ENCODE data around the gene KIAA1217. TPM values are rescaled to one million over a fixed set of nuclear protein-coding genes. Genes with fewer than 3 reads are reported as not detected.

Gene KIAA1217
- total and polyA plus RNA-seq, 2 of the 4 experiments (the other 2 are of a cell fraction), result 3.4 to 4.4 TPM

- Histone ChIP-seq H3K79me1 (ENCODE audit: low read depth in 1 of 2, low read length in 2 of 2) (no peaks in the 10 kb centered on the region), H3K9ac (ENCODE audit: low read depth, low read length) (no peak overlapping the region), H3K9me3 (ENCODE audit: control insufficient read depth, insufficient read depth, low read length) (no peaks in the 10 kb centered on the region), H2AFZ (replicated peaks; ENCODE audit: low read length, poor library complexity) (no peak overlapping the region), H2BK5ac (ENCODE audit: low read depth, low read length, poor library complexity, severe bottlenecking) (no peak overlapping the region), H4K20me1 (ENCODE audit: insufficient read depth, low read length) (no peaks in the 10 kb centered on the region), H2BK15ac (ENCODE audit: low read depth, low read length) (no peak overlapping the region), H4K8ac (ENCODE audit: low read depth in 2 of 2, low read length in 2 of 2) (no peak overlapping the region), H3K23ac (ENCODE audit: low read depth, low read length) (no peak overlapping the region), H3K27ac (ENCODE audit: insufficient read depth, low read length) (no peak overlapping the region), H3K18ac (ENCODE audit: low read depth, low read length) (no peak overlapping the region), H3K36me3 (ENCODE audit: control insufficient read depth, insufficient read depth, low read length) (no peaks in the 10 kb centered on the region), H3K56ac (ENCODE audit: extremely low read depth, insufficient read depth, low read length) (no peak overlapping the region), H2AK9ac (replicated peaks; ENCODE audit: low read depth, low read length, poor library complexity) (no peak overlapping the region), H3K14ac (replicated peaks; ENCODE audit: low read depth, low read length) (no peak overlapping the region), H2AK5ac (ENCODE audit: low read depth, low read length) (no peak overlapping the region), H2BK120ac (ENCODE audit: low read depth, low read length) (no peak overlapping the region), H3K4me3 (ENCODE audit: insufficient read depth, low read depth, low read length) (no peak overlapping the region), H3K27me3 (ENCODE audit: control insufficient read depth, insufficient read depth, low read length) (peaks cover 12% of the 10 kb centered on the region), H3K9me1 (ENCODE audit: insufficient read depth, low read length) (no peaks in the 10 kb centered on the region), H2BK20ac (ENCODE audit: low read depth, low read length) (no peak overlapping the region), H4K5ac (ENCODE audit: low read depth, low read length) (no peak overlapping the region), H4K91ac (ENCODE audit: insufficient read depth, low read depth, low read length) (no peak overlapping the region), H3K4me1 (ENCODE audit: control insufficient read depth, insufficient read depth, low read length) (no peaks in the 10 kb centered on the region), H3K4me2 (ENCODE audit: low read depth, low read length) (no peak overlapping the region), H3K4ac (ENCODE audit: low read depth, low read length) (no peak overlapping the region)
- BruUV-seq (replicated peaks), result no TSS peak
- POLR2A ChIA-PET (ENCODE audit: unreplicated experiment), result no interaction called here
- dilution Hi-C loops (cut with HindIII; ENCODE audit: low sequenced_read_pairs, unreplicated experiment), result no loop called here
- intact Hi-C loops (cut with micrococcal nuclease), result no loop called here
- no peak for DNase-seq
- CTCF ChIA-PET, result no interaction called here
- WGBS, 2 experiments (ENCODE audit: extremely low coverage in 2 of 2, insufficient read length in 1 of 2), result 94% methylated on average over 2 of the region's 4 CpGs; no CpG with 5 or more reads in 1 of the 2 experiments
- TF ChIP-seq MXI1 (IDR thresholded peaks at IDR 0.05; ENCODE audit: borderline replicate concordance, low read depth, low read length), result no peak
- TF ChIP-seq ELK1 (IDR thresholded peaks at IDR 0.05; ENCODE audit: borderline replicate concordance, low read depth, low read length), result no peak
- no peak for TF ChIP-seq CTCF (conservative IDR thresholded peaks at IDR 0.05; ENCODE audit: low read depth, low read length)
- no peak for TF ChIP-seq MAFK (IDR thresholded peaks at IDR 0.05; ENCODE audit: low read depth, low read length)
- no peak for TF ChIP-seq CEBPB (IDR thresholded peaks at IDR 0.05; ENCODE audit: low read depth, low read length)
- TF ChIP-seq CHD1 (IDR thresholded peaks at IDR 0.05; ENCODE audit: low read depth, low read length), result no peak
- TF ChIP-seq BHLHE40 (IDR thresholded peaks at IDR 0.05; ENCODE audit: low read depth, low read length), result no peak
- TF ChIP-seq FOS (IDR thresholded peaks at IDR 0.05; ENCODE audit: low read depth, low read length), result no peak
- TF ChIP-seq RAD21 (IDR thresholded peaks at IDR 0.05; ENCODE audit: low read length), result no peak
- in situ Hi-C loops (cut with MboI; ENCODE audit: low sequenced_read_pairs), result loop anchor here (25.0 kb wide), 1 partner anchor 1209 kb away; no protein-coding TSS in a partner anchor
- no peak for ATAC-seq (ENCODE audit: low read depth)
Observed at GRCh38 chr10:24370877-24371276, 161.9 kb downstream of the KIAA1217 start.
